ENCODE results near the gene IQGAP2.
A peak's percentile ranks its signal among the peaks of the same experiment; 100 is the strongest.

Gene IQGAP2

GRCh38 chr5:76479281-76479680 lies 76.2 kb downstream of the IQGAP2 start:
- FAIRE-seq: no peak

- FAIRE-seq: no peak
Observed at GRCh38 chr5:76479973-76480667, 77.0 kb downstream of the IQGAP2 start.

GRCh38 chr5:76482984-76483383 lies 79.9 kb downstream of the IQGAP2 start:
- FAIRE-seq: no peak

- FAIRE-seq: no peak
Observed at GRCh38 chr5:76483433-76483832, 80.3 kb downstream of the IQGAP2 start.

DNA sequence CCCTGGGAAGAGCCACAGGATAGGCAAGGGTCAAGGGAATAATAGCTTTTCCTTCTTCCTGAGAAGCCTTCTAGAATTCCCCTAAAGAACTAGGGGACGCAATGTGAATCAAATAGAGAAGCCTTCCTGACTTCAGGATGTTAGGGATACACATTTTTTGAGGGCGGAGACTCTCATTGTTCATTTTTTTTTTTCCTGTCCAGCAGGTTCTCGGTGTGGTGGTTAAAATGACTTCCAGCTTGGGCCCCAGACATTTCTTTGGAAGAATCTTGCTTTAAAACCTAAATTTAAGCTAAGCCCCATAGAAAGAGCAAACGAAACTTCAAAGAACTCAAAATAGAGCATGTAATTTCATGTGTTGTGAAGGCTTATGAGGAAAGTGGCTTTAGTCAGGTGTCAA lies 80.8 kb downstream of the IQGAP2 start:
- FAIRE-seq: no peak

DNA sequence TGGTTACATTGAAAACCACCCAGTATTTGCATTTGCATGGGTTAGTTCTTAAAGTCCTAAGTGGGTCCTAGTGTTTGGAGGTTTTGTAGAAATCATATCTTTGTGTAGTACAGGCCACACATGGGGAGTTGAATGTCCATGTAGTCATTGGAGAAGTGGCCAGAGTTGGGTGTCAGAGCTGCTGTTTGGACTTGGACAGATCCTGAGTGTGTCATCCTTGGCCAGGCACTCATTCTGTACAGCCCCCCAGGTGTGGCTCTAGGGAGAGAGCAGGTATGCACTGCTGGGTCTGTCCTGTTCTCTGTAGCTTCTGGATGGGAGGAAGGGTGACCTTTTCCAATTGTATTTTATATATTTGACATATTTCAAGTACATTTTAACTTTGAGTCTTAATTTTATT lies 82.4 kb downstream of the IQGAP2 start:
- FAIRE-seq: no peak

GRCh38 chr5:76487386-76487785 lies 84.3 kb downstream of the IQGAP2 start:
- FAIRE-seq: no peak

- FAIRE-seq: no peak
Observed at GRCh38 chr5:76487821-76488220, 84.7 kb downstream of the IQGAP2 start.

DNA sequence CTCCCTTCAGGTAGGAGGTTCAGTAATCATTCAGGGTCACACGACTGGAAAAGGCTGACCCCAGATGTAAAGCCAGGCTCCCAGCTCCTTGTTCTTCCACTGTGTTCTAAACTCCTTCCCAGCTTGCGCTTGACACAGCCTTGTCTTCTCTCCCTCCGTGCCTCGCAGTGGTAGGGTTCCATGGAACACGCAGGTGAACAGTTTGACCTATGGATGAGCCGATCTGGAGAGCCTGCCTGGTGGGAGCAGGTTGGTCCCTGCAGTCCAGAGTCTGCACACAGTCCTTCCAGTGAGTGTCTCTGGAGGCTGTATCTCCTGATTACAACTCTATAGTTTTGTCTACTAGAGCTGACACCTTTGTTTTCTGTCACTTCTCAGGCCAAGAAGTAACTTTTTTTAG lies 85.9 kb downstream of the IQGAP2 start:
- no peak for FAIRE-seq

DNA sequence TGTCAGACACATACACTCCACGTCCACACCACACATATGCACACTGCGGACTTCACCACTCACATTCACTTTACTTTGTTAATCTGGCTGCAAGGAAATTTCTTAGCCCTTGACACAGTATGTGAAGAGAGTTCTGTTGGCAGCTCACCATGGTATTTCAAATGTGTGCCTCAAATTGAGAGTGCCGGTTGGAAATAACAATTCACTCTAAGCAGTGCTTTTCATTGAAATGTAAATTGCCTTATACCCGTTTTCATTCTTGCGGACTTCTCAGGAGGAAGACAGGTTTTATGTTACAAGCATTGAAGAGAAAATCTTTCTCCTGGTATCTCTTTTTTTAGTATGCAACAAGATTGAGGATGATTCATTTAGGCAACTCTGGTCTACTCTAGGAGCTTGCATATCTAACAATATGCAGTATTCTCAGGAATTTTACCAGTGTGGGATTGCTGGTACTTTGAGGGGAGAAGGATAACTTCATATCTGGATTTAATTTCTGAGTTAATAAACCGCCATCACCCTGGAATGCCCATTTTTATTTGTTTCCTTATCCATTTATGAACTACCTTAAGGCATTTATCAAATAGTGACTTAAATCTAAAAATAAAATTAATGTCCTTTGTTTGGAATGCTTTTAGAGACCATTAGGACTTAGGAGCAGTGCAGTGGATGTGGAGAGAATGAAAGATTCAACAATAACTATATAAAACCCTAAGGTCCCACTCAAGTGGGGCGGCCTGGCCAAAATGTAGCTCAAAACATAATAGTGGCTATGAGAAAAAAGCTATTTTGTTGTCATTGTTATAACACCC lies 87.0 kb downstream of the IQGAP2 start:
- FAIRE-seq: no peak

DNA sequence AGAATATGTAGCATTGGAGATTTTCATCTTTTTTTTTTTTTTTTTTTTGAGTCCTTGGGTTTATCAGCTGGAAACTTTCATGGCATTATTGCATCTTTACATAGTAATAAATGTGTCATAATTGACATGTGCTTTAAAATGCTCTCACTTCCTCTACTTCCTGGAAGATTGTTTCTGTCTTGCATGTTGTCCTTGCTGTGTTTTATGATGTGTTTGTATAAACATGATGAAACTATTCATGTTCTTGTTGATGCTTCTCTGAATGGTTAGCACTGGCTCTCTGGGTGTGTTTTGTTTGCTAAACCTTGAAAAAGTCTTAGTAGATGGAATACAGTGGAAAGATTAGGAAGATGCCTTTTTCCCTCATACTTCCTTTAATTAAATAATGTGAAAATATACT lies 87.9 kb downstream of the IQGAP2 start:
- FAIRE-seq: peak; percentile 6

GRCh38 chr5:76492819-76493189 lies 89.7 kb downstream of the IQGAP2 start:
- no peak for FAIRE-seq

GRCh38 chr5:76493190-76493837 lies 90.2 kb downstream of the IQGAP2 start:
- no peak for FAIRE-seq

GRCh38 chr5:76494201-76494600 lies 91.1 kb downstream of the IQGAP2 start:
- FAIRE-seq: no peak

- FAIRE-seq: no peak
Observed at GRCh38 chr5:76495870-76496269, 92.8 kb downstream of the IQGAP2 start.

GRCh38 chr5:76497065-76497460 lies 94.0 kb downstream of the IQGAP2 start:
- FAIRE-seq: no peak

DNA sequence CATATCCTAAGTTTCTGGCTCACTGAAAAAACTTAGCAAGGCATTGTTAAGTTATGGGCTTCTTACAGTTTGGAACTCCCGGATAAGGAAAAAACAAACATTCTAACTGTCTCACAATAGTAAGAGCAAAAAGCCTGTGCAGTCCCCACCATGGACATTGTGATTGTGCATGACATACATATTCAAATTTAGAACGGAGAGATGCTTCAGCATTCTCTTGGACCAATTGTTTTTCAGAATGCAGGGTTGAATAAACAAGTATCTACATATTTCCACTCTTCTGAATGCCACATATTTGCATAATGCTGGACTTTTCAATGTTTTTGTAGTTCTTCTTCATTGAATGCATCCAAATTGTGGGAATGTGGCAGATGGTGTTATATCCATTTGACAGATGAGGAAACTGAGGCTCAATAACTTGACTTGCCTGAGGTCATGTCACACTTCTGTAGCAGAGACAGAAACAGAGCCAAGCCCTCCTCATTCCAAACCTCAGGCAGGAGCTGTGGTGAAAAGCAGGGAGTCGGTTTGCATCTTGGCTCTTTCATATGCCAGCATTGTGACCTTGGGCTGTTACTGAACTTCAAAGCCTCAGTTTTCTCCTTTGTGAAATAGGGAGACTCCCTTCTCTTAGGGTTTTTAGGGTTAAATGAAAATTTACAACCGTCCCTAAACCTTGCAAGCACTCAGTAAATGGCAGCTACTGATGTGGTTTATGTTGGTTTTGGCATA lies 95.1 kb downstream of the IQGAP2 start:
- no peak for FAIRE-seq

DNA sequence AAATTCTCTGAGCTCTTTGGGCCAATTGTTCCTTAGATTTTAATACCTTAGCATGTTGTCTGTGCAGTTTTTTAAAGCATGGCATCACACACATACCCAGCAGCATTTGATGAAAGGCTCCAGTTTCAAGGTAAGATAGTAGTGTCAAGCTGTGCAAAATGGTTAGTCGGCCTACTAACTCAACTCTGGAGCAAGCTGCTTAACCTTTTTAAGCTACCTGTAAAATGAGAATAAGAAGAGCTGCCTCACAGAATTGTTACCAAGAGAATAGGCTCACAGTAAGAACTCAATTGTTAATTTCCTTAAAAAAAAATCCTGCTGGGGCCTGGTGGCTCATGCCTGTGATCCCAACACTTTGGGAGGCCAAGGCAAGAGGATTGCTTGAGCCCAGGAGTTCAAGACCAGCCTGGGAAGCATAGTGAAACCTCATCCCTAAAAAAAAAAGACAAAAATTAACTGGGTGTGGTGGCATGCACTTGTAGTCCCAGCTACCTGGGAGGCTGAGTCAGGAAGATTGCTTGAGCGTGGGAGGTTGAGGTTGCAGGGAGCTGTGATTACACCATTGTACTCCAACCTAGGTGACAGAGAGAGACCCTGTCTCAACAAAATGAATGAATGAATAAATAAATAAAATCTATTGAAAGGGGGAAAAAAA lies 96.5 kb downstream of the IQGAP2 start:
- no peak for FAIRE-seq

GRCh38 chr5:76500633-76501393 lies 97.7 kb downstream of the IQGAP2 start:
- no peak for FAIRE-seq

GRCh38 chr5:76503929-76504328 lies 100.8 kb downstream of the IQGAP2 start:
- FAIRE-seq: no peak

- FAIRE-seq: no peak
Observed at GRCh38 chr5:76504901-76505564, 101.9 kb downstream of the IQGAP2 start.
